OCI-LY3 (cell line): Measurements from ENCODE around the gene FBXO2.

Experiments used
- EZH2phosphoT487 ChIP-seq: fragments of 200-600 bp; shearing (Covaris generic); IDR thresholded peaks from 2 replicates; pipeline ENCODE4 v1.6.1; 2018; ENCODE audit warnings: antibody characterized with exemption, mixed run types, low read depth
- TF ChIP-seq, protein P1 (sequence below): fragments of 200-600, 300-600 bp; sonication (generic); IDR thresholded peaks from 2 replicates; pipeline ENCODE4 v1.5.1; 2014; ENCODE audit warnings: antibody characterized with exemption, low read length, low read depth

DNA sequence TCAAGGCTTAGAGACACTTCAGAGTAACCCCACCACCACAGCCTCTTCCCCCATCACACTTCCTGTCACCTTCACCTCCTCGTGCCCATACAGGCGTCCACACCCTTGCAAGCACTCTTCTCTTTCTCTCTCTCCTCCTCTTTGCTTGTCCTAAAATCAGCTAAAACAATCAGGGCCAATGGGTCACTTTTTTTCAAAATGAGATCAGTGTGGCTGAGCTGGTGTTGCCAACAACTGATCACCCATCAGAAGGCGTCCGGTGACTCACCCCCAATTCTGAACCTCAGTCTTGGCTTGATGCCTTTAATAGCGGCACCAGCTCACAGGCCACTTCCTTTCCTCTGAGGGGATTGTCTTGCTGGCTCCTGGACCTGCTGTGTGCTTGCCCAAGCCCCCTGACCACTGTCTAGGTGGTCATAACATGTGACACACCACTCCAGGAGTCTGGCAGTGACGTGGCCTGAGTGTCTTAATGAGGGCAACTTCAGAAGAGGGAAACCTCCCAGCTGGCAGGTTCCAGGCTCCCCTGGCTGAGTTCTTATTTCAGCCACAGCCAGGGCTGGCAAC, 38.9 kb upstream of the FBXO2 start:
- TF ChIP-seq, protein P1, sequence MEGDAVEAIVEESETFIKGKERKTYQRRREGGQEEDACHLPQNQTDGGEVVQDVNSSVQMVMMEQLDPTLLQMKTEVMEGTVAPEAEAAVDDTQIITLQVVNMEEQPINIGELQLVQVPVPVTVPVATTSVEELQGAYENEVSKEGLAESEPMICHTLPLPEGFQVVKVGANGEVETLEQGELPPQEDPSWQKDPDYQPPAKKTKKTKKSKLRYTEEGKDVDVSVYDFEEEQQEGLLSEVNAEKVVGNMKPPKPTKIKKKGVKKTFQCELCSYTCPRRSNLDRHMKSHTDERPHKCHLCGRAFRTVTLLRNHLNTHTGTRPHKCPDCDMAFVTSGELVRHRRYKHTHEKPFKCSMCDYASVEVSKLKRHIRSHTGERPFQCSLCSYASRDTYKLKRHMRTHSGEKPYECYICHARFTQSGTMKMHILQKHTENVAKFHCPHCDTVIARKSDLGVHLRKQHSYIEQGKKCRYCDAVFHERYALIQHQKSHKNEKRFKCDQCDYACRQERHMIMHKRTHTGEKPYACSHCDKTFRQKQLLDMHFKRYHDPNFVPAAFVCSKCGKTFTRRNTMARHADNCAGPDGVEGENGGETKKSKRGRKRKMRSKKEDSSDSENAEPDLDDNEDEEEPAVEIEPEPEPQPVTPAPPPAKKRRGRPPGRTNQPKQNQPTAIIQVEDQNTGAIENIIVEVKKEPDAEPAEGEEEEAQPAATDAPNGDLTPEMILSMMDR, result no peak
- no peak for TF ChIP-seq EZH2phosphoT487
